HG02623 (cell line): ENCODE measurements around the gene TAS2R40.
"Not testable (repeated sequence)": the region's sequence is repeated elsewhere in the genome, so short reads cannot be mapped to it uniquely, and the experiment has no call there.

ENCODE experiments used
- ATAC-seq: cut with Tn5 transposase; IDR thresholded peaks from one replicate; pipeline ENCODE4 v1.9.1; 2021; ENCODE audit warnings: moderate library complexity; ENCODE audit not compliant: unreplicated experiment

The TAS2R40 gene

DNA sequence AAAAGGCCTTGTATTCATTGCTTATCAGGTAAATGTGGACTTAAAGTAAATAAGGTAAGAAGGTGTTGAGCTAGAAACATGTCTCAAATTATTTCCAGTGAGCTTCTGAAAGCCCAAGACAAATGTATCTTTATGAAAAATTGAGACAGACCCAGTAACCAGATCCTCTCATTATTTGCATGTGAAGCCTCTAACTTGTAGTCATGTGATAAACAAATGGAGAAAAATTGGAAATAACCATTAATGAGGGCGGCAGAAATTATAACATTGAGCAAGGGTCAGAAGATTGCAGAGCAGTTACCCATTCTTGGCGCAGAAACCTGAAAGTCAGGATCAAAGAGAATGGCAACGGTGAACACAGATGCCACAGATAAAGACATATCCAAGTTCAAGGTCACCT is at the start of gene TAS2R40:
Gene TAS2R40, plus strand, starts transcription at position 301 of the 400 bp plus-strand sequence. Its CDS starts 42 bp downstream, at position 343.
- no peak for ATAC-seq

GRCh38 chr7:143172354-143172753 is 49.5 kb upstream of the TAS2R40 start:
- ATAC-seq, result no peak

- ATAC-seq, result no peak
Measured at GRCh38 chr7:143176128-143176527, 45.7 kb upstream of the TAS2R40 start.

GRCh38 chr7:143177374-143178119 is 44.3 kb upstream of the TAS2R40 start:
- no peak for ATAC-seq

DNA sequence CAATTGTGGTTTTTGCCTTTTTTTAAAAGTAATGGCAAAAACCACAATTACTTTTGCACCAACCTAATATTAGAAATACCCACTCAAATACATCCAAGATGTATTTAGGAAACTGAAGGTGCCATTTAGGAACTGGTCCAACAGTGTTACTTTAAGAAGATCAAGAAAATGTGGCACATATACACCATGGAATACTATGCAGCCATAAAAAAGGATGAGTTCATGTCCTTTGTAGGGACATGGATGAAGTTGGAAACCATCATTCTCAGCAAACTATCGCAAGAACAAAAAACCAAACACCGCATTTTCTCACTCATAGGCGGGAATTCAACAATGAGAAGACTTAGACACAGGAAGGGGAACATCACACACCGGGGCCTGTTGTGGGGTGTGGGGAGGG is 41.1 kb upstream of the TAS2R40 start:
- not testable (repeated sequence) for ATAC-seq

GRCh38 chr7:143181349-143181748 is 40.5 kb upstream of the TAS2R40 start:
- no peak for ATAC-seq

DNA sequence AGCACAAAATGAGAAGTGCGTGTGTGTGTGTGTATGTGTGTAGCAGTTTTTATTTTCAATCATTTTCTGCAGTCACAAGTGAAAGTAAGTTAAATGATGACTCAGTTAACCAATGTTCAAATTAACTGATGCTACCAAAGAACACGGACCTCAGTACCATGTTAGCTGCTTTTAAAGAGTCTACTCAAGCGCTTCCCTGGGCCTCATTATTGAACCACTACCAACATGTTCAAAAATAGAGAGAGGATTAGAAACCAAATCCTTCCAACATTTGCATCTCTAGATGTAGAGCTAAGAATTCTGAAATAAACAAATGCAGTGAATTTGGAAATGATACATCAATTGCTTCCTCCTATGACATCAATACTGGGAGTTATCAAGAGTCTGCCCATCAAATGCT is 38.8 kb upstream of the TAS2R40 start, which contains the start of gene TAS2R39:
Gene TAS2R39, plus strand, starts transcription at position 396 of the 400 bp plus-strand sequence. Its CDS starts 0 bp downstream, at position 396.
- no peak for ATAC-seq

DNA sequence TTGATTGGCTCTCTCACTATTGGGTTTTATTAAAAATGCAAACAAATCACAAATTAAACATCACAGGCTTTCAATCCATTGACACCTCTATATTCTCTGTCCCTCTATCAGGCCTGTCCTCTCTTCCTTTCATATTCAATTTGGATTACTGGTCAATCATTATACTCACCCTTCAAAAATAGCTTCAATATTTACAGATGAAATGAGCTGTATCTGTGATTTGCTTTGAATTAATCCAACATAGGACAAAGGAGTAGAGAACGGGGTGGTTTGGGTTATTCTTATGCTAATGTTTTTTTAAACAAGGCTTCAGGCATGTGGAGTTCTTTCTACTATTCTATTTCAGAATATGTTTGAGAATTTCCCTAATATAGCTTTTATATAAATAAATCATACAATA is 36.3 kb upstream of the TAS2R40 start:
- no peak for ATAC-seq

DNA sequence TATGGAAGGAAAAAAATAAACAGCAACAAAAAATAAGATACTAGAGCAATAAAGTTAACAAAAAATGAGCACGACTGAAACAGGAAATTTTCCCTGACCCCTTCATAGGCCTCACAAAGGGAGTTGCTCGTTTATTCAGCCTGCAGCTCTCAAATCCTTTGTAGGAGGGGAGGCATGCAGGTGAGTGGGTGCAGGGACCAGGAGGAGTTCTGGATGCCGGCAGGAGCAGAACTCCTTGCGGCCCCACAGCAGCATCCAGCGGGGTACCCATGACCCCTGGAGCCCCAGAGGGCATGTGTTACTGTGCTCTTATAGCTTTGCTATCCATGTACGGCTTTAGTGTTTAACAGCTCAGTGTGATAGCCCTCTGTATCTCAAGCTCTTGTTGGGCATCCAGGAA is 32.8 kb upstream of the TAS2R40 start:
- ATAC-seq, result no peak

- ATAC-seq, result no peak
Measured at GRCh38 chr7:143193880-143194279, 28.0 kb upstream of the TAS2R40 start.

DNA sequence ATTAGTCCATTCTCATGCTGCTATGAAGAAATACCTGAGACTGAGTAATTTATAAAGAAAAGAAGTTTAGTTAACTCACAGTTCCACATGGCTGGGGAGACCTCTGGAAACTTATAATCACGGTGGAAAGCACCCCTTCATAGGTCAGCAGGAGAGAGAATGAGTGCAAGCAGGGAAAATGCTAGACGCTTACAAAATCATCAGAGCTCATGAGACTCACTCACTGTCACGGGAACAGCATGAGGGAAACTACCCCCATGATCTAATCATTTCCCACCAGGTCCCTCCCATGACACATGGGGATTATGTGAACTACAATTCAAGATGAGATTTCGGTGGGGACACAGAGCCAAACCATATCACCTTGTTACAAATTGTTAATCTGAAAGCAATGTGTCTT is 22.8 kb upstream of the TAS2R40 start:
- ATAC-seq, result peak; percentile 55

DNA sequence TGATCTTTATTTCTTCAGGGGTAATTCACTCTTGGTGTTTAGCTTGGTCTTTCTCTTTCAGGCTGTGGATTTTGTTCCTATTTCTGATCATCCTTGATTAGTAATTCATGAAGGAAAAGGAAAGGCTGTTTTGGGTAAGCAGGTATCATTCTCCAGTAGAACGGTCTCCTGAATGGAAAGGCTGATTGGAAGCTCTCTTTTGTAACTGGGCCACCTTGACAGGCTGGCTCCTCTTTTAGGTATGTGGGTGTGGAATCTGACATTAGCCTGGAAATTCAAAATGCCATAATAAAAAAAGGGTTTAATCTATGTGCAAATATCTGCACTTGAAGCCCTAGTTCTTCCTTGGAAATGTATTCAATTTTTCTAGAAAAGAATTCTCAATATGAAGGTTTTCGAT is 19.7 kb upstream of the TAS2R40 start:
- no peak for ATAC-seq

GRCh38 chr7:143203386-143203785 is 18.5 kb upstream of the TAS2R40 start:
- ATAC-seq, result no peak

GRCh38 chr7:143205560-143206293 is 16.1 kb upstream of the TAS2R40 start:
- ATAC-seq, result peak; percentile 82

GRCh38 chr7:143210541-143210940 is 11.3 kb upstream of the TAS2R40 start:
- no peak for ATAC-seq

DNA sequence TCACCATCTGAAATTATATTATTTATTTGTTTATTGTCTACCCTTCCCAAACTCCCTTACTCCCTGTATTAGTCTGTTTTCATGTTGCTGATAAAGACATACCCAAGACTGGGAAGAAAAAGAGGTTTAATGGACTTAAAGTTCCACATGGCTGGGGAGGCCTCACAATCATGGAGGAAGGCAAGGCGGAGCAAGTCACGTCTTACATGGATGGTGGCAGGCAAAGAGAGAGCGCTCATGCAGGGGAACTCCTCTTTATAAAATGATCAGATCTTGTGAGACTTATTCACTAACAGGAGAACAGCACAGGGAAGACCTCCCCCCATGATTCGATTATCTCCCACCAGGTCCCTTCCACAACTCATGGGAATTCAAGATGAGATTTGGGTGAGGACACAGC is 8.4 kb upstream of the TAS2R40 start:
- not testable (repeated sequence) for ATAC-seq

GRCh38 chr7:143214789-143215679 is 6.8 kb upstream of the TAS2R40 start:
- peak; percentile 91 for ATAC-seq

DNA sequence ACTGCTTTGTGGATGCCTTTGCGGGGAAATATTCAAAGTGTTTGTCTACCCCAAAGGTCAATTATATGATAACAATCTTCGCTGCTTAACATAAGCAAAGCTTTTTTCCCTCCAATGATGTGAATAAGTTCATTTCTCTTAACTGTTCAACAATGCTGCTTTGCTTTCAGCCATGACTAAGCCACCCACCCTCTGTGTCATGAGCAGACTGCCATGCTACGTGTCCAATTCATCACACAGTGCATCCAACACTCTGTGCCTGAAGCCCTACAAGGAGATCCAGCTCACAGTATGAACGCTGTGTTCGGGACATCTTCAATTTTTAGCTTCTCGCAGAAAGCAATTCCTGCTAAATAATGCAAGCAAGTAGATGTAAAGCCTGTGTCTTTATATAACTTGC is 5.7 kb upstream of the TAS2R40 start:
- no peak for ATAC-seq

DNA sequence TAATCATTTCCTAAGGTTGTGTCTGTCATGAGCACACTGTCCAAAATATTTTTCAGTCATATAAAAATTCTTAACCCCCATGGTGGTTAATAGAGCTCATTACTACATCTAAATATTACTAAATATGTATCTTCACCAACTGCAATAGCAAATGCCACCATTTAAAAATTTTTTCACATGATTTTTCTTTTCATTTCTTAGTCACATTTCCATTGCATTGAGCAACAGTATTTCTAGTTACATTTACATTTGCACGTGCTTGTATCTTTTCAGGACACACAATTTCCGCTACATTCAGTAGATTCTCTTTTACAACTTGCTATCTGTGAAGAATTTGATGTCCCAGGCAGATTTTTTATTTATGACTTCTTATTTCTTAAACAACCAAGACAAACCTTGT is 5.2 kb upstream of the TAS2R40 start:
- no peak for ATAC-seq

DNA sequence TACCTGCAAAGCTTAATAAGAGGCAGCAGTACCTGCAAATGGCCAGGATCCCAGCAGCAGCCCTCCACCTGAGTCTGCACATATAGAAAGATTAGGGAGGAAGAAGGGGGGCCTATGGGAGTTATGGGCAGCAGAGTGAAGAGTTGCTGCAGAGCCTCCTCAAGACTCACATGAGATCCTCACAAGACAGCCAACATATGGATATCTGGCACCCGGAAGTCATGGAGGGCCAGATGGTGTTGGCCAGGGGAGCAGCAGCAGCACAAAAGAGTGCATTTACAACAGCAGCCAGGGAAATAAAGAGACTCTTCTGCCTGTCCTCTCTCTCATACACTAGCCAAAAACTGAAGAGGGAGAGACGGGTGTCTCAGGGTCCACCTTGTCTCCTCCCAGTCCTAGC is 4.0 kb upstream of the TAS2R40 start:
- ATAC-seq, result no peak

DNA sequence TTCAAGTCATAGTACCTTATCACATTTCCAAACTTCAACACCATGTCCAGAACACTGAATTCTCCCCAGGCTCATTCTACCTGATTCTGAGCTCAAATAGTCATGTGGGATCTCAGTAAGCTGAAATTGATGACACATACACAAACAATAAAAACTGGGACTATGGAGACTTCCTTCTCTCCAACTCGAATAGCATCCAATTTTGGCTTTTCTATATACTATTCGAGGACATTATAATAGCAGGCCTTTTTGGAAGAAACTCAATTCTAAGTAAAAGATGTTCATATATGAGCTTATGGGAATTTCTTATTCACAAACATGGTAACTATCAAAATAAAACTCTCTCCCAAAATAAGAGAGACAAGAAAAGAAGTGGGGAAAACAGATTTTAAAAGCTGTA is 551 bp upstream of the TAS2R40 start:
- ATAC-seq, result no peak
